Measurements from ENCODE around the gene GIT1.

DNA sequence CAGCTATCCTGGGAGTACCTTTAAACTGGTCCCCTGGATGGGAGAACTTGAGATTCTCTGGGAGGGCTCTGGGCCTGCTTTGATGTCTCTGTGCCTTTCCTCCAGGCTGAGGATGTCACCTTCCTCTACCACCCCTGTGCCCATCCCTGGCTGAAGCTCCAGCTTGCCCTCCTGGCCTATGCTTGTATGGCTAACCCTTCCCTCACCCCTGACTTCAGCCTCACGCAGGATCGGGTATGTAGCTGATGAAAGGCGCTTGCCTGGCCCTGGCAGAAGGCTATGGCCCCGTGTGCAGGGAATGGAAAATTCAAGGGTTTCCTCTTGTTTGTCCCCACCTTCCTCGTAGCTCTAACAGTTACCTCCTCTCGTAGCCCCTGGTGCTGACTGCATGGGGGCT is 18.0 kb downstream of the GIT1 start:
- TF ChIP-seq, protein P1, sequence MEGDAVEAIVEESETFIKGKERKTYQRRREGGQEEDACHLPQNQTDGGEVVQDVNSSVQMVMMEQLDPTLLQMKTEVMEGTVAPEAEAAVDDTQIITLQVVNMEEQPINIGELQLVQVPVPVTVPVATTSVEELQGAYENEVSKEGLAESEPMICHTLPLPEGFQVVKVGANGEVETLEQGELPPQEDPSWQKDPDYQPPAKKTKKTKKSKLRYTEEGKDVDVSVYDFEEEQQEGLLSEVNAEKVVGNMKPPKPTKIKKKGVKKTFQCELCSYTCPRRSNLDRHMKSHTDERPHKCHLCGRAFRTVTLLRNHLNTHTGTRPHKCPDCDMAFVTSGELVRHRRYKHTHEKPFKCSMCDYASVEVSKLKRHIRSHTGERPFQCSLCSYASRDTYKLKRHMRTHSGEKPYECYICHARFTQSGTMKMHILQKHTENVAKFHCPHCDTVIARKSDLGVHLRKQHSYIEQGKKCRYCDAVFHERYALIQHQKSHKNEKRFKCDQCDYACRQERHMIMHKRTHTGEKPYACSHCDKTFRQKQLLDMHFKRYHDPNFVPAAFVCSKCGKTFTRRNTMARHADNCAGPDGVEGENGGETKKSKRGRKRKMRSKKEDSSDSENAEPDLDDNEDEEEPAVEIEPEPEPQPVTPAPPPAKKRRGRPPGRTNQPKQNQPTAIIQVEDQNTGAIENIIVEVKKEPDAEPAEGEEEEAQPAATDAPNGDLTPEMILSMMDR (IDR thresholded peaks at IDR 0.05; ENCODE audit: insufficient read depth, low read length, poor library complexity, severe bottlenecking) = no peak
- TF ChIP-seq EZH2phosphoT487 (conservative IDR thresholded peaks at IDR 0.05; ENCODE audit: low read length) = no peak
